Kidney (tissue), 14 donors: ENCODE results near the gene KIF4A. TPM values are rescaled to one million over a fixed set of nuclear protein-coding genes. Genes with fewer than 3 reads are reported as not detected.

Source experiments
- DNase-seq, 5 donors: peaks; one replicate each; pipeline ENCODE4 v3.0.0-alpha.2; 2013 to 2020
- FAIRE-seq: peaks from 2 replicates; lab custom pipeline; 2012; peaks lifted over from hg19 to GRCh38; lab: Jason Lieb, UNC
- H3K27ac ChIP-seq, 2 donors: one replicate each; pipeline ENCODE4 v1.7.0; 2013; ENCODE audit warnings: low read depth in 2 of 2, low read length in 2 of 2, inconsistent platforms in 1 of 2
- H3K27me3 ChIP-seq: one replicate; pipeline ENCODE4 v1.7.1; 2013; ENCODE audit warnings: low read length, inconsistent platforms; ENCODE audit not compliant: control insufficient read depth, insufficient read depth
- H3K36me3 ChIP-seq, 3 donors: one replicate each; pipeline versions ENCODE4 v1.7.0 to v1.7.1; 2013; ENCODE audit warnings: low read length in 3 of 3, control low read depth in 1 of 3, inconsistent platforms in 1 of 3; ENCODE audit not compliant: insufficient read depth in 3 of 3, control insufficient read depth in 2 of 3
- H3K4me1 ChIP-seq, 3 donors: one replicate each; pipeline versions ENCODE4 v1.7.0 to v1.7.1; 2013; ENCODE audit warnings: low read length in 3 of 3, inconsistent platforms in 1 of 3, low read depth in 1 of 3; ENCODE audit not compliant: control insufficient read depth in 2 of 3, insufficient read depth in 2 of 3
- H3K4me3 ChIP-seq, 3 donors: one replicate each; pipeline versions ENCODE4 v1.7.0 to v1.8.1; 2013; ENCODE audit warnings: low read length in 3 of 3, control low read depth in 1 of 3, inconsistent platforms in 1 of 3
- H3K9ac ChIP-seq, 3 donors: one replicate each; pipeline versions ENCODE4 v1.7.0 to v1.7.1; 2013; ENCODE audit warnings: low read length in 3 of 3, control low read depth in 1 of 3, inconsistent platforms in 1 of 3
- H3K9me3 ChIP-seq, 3 donors: one replicate each; pipeline versions ENCODE4 v1.7.0 to v1.7.1; 2013; ENCODE audit warnings: low read length in 3 of 3, control low read depth in 1 of 3, inconsistent platforms in 1 of 3; ENCODE audit not compliant: control insufficient read depth in 2 of 3, insufficient read depth in 1 of 3
- intact Hi-C: fragments of 100-400 bp; cut with DNase I; formaldehyde crosslinking; loops from one replicate; pipeline ENCODE4 v1.11.1; 2022
- polyA plus RNA-seq: library from polyadenylated mRNA; stranded (reverse); fragments of 350-450 nt; fragmentation: Illumina TruSeq; extraction: RNeasy Lipid Tissue Mini Kit (QIAGEN cat#74804); gene quantifications from one replicate; pipeline ENCODE4 v1.2.3, GENCODE V29; 2014; ENCODE audit warnings: low read depth, low replicate concordance; ENCODE audit not compliant: insufficient read depth
- total RNA-seq: library from RNA; stranded (reverse); fragmentation: NEBNext Ultra II Directional; extraction: Animal tissue kit (Norgen Biotek cat#: 25700); gene quantifications from one replicate; pipeline ENCODE4 v1.2.1, GENCODE V29; 2021
- TF ChIP-seq, protein P1 (sequence below): IDR thresholded peaks from 3 replicates; pipeline ENCODE4 v1.5.1; 2012; ENCODE audit warnings: mild to moderate bottlenecking, moderate library complexity, borderline replicate concordance; ENCODE audit not compliant: insufficient read depth; ENCODE audit errors: extremely low read depth
- donor health status: control.
- donor health status: control.
- donor health status: control.
- donor health status: control.
- donor health status: control.
- donor health status: DM: yes; HTN: yes; CAD: no.
- donor health status: Normal renal cell carcinoma (clear cell type).

KIF4A gene
- total and polyA plus RNA-seq, 2 donors from 2014 or later, result 0.13 to 0.35 TPM

DNA sequence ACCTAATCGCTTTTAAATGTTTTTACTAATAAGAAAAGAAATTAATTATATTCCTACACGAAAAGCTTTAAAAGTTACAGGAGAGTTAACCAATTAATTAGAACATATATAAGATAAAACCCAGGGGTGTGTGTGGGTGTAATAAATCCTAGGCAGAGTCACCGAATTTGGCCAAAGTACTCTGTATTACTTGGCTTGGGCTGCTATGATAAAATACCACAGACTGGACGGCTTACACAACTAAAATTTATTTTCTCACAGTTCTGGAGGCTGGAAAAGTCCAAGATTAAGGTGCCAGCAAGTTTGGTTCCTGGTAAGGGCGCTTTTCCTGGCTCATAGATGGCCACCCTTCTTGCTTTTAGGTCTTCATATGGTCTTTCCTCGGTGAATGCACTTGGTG is 45.0 kb upstream of the KIF4A start:
- no peak overlapping the region for H3K9ac ChIP-seq
- TF ChIP-seq, protein P1, sequence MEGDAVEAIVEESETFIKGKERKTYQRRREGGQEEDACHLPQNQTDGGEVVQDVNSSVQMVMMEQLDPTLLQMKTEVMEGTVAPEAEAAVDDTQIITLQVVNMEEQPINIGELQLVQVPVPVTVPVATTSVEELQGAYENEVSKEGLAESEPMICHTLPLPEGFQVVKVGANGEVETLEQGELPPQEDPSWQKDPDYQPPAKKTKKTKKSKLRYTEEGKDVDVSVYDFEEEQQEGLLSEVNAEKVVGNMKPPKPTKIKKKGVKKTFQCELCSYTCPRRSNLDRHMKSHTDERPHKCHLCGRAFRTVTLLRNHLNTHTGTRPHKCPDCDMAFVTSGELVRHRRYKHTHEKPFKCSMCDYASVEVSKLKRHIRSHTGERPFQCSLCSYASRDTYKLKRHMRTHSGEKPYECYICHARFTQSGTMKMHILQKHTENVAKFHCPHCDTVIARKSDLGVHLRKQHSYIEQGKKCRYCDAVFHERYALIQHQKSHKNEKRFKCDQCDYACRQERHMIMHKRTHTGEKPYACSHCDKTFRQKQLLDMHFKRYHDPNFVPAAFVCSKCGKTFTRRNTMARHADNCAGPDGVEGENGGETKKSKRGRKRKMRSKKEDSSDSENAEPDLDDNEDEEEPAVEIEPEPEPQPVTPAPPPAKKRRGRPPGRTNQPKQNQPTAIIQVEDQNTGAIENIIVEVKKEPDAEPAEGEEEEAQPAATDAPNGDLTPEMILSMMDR, result no peak
- intact Hi-C loops, result no loop called here
- H3K36me3 ChIP-seq, result no peaks in the 10 kb centered on the region
- H3K4me1 ChIP-seq, result no peaks in the 10 kb centered on the region
- no peaks in the 10 kb centered on the region for H3K9me3 ChIP-seq
- DNase-seq, result no peak
- H3K4me3 ChIP-seq, result no peak overlapping the region
- no peak for FAIRE-seq
- H3K27me3 ChIP-seq, result no peaks in the 10 kb centered on the region
- H3K27ac ChIP-seq, result no peak overlapping the region

DNA sequence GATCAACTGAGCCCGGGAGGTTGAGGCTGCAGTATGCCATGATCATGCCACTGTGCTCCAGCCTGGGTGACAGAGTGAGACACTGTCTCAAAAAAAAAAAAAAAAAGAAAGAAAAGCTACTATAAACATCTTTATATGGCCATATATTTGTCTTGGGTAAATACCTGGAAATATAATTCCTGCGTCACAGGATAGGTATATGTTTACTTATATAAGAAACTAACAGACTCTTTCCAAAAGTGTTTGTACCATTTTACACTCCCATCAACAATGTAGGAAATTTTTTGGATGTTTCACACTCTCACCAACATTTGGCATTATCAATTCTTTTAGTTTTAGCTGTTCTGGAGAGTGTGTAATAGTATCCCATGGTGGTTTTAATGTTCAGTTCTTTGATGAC is 42.7 kb upstream of the KIF4A start:
- Histone ChIP-seq H3K27me3 (no peaks in the 10 kb centered on the region), H3K9me3 (no peaks in the 10 kb centered on the region), H3K4me1 (no peaks in the 10 kb centered on the region), H3K9ac (no peak overlapping the region), H3K36me3 (no peaks in the 10 kb centered on the region), H3K27ac (no peak overlapping the region), H3K4me3 (no peak overlapping the region)
- DNase-seq, result no peak
- no peak for FAIRE-seq
- intact Hi-C loops, result no loop called here
- TF ChIP-seq, protein P1, result no peak

DNA sequence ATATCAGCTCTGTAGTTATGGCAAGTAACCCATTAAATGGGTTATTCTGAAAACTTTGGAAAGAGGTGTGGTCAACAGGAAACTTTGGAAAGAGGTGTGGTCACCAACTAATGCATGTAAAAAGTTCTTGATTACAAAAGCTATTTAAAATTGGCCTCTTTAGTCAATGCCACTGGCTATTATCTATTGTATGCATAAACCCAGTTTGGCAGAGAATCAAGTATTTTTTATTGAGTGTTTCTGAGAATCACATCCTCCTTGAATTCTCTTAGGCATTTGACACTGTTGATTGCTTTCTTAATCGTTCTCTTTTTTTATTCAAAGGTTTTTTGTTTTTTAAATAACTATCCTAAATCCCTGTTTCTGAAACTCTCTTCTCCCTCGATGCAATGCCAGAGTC is 37.4 kb upstream of the KIF4A start:
- H3K4me1 ChIP-seq, result no peaks in the 10 kb centered on the region
- TF ChIP-seq, protein P1, result no peak
- no peaks in the 10 kb centered on the region for H3K9me3 ChIP-seq
- intact Hi-C loops, result no loop called here
- no peak for DNase-seq
- no peak for FAIRE-seq
- no peaks in the 10 kb centered on the region for H3K36me3 ChIP-seq
- no peak overlapping the region for H3K9ac ChIP-seq
- H3K27ac ChIP-seq, result no peak overlapping the region
- no peaks in the 10 kb centered on the region for H3K27me3 ChIP-seq
- no peak overlapping the region for H3K4me3 ChIP-seq
